ENCODE results near the gene LRRTM3. TPM values are rescaled to one million over a fixed set of nuclear protein-coding genes. Genes with fewer than 3 reads are reported as not detected.

LRRTM3 gene
- total RNA-seq, 1 experiment from 2014 or later, result not detected

GRCh38 chr10:67114945-67115344, 189.1 kb downstream of the LRRTM3 start:
- TF ChIP-seq, protein P1, sequence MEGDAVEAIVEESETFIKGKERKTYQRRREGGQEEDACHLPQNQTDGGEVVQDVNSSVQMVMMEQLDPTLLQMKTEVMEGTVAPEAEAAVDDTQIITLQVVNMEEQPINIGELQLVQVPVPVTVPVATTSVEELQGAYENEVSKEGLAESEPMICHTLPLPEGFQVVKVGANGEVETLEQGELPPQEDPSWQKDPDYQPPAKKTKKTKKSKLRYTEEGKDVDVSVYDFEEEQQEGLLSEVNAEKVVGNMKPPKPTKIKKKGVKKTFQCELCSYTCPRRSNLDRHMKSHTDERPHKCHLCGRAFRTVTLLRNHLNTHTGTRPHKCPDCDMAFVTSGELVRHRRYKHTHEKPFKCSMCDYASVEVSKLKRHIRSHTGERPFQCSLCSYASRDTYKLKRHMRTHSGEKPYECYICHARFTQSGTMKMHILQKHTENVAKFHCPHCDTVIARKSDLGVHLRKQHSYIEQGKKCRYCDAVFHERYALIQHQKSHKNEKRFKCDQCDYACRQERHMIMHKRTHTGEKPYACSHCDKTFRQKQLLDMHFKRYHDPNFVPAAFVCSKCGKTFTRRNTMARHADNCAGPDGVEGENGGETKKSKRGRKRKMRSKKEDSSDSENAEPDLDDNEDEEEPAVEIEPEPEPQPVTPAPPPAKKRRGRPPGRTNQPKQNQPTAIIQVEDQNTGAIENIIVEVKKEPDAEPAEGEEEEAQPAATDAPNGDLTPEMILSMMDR (IDR thresholded peaks at IDR 0.05; ENCODE audit: insufficient read depth in 1 of 2, low read depth in 1 of 2, low read length in 1 of 2, severe bottlenecking in 1 of 2, unreplicated experiment in 1 of 2), result no peak
- Histone ChIP-seq H3K4me3 (ENCODE audit: low read depth, low read length) (no peak overlapping the region), H3K36me3 (ENCODE audit: control insufficient read depth, insufficient read depth, low read length) (no peaks in the 10 kb centered on the region), H3K9me3 (no peaks in the 10 kb centered on the region), H3K4me1 (peaks cover 10% of the 10 kb centered on the region), H3K27me3 (replicated peaks; ENCODE audit: control insufficient read depth, insufficient read depth, low read length) (no peaks in the 10 kb centered on the region)
- Mint-ChIP-seq H3K36me3 (ENCODE audit: insufficient read depth, unreplicated experiment) (no peaks in the 10 kb centered on the region), H3K4me1 (ENCODE audit: low read depth, unreplicated experiment) (peaks cover 9% of the 10 kb centered on the region), H3K27me3 (ENCODE audit: insufficient read depth, unreplicated experiment) (no peaks in the 10 kb centered on the region), H3K4me3 (ENCODE audit: unreplicated experiment) (peak overlapping the region; percentile 45), H3K9me3 (ENCODE audit: unreplicated experiment) (no peaks in the 10 kb centered on the region), H3K27ac (ENCODE audit: unreplicated experiment) (no peak overlapping the region)
- BruUV-seq (replicated peaks), result no TSS peak
- POLR2A ChIA-PET, result no interaction called here
- intact Hi-C loops (cut with micrococcal nuclease; ENCODE audit: unreplicated experiment), result loop anchor here (2.0 to 5.0 kb wide), 2 partner anchors 144 to 192 kb away; no protein-coding TSS in a partner anchor
- CTCF ChIA-PET, result no interaction called here
- peak; percentile 48 to 60 for DNase-seq

GRCh38 chr10:67115972-67116371, 190.1 kb downstream of the LRRTM3 start:
- Mint-ChIP-seq H3K9me3 (ENCODE audit: unreplicated experiment) (no peaks in the 10 kb centered on the region), H3K4me1 (ENCODE audit: low read depth, unreplicated experiment) (peaks cover 9% of the 10 kb centered on the region), H3K4me3 (ENCODE audit: unreplicated experiment) (no peak overlapping the region), H3K27ac (ENCODE audit: unreplicated experiment) (no peak overlapping the region), H3K27me3 (ENCODE audit: insufficient read depth, unreplicated experiment) (no peaks in the 10 kb centered on the region), H3K36me3 (ENCODE audit: insufficient read depth, unreplicated experiment) (no peaks in the 10 kb centered on the region)
- no peak for DNase-seq
- Histone ChIP-seq H3K9me3 (no peaks in the 10 kb centered on the region), H3K27me3 (replicated peaks; ENCODE audit: control insufficient read depth, insufficient read depth, low read length) (no peaks in the 10 kb centered on the region), H3K4me3 (ENCODE audit: low read depth, low read length) (no peak overlapping the region), H3K4me1 (peaks cover 10% of the 10 kb centered on the region), H3K36me3 (ENCODE audit: control insufficient read depth, insufficient read depth, low read length) (no peaks in the 10 kb centered on the region)
- no TSS peak for BruUV-seq (replicated peaks)
- TF ChIP-seq, protein P1 (IDR thresholded peaks at IDR 0.05; ENCODE audit: insufficient read depth in 1 of 2, low read depth in 1 of 2, low read length in 1 of 2, severe bottlenecking in 1 of 2, unreplicated experiment in 1 of 2), result no peak
- intact Hi-C loops (cut with micrococcal nuclease; ENCODE audit: unreplicated experiment), result loop anchor here (2.0 to 5.0 kb wide), 2 partner anchors 143 to 191 kb away; no protein-coding TSS in a partner anchor
- POLR2A ChIA-PET, result no interaction called here
- CTCF ChIA-PET, result no interaction called here

DNA sequence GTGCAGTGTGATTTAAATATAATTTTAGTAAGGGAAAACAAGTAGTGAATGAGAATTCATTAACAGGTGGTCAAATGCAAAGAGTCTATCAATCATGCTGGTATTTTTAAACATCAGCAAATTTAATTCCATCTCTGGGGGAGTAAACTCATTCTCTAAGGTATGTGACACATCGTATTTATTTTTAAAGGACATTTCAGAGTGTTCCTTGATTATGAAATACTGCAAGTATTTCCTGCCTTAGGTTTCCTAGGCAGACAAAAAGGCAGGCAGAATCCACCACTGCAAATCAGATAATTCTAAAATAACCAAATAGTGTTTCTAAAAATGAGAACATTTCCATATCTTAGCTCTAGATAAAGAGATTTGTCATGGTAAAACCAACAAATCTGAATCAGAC, 193.8 kb downstream of the LRRTM3 start:
- intact Hi-C loops (cut with micrococcal nuclease; ENCODE audit: unreplicated experiment), result loop anchor here (5.0 kb wide), 1 partner anchor 188 kb away; no protein-coding TSS in a partner anchor
- no peak overlapping the region for H3K4me3 ChIP-seq (ENCODE audit: low read depth, low read length)
- no peaks in the 10 kb centered on the region for H3K36me3 ChIP-seq (ENCODE audit: control insufficient read depth, insufficient read depth, low read length)
- Mint-ChIP-seq H3K4me3 (ENCODE audit: unreplicated experiment) (no peak overlapping the region), H3K27ac (ENCODE audit: unreplicated experiment) (no peak overlapping the region), H3K4me1 (ENCODE audit: low read depth, unreplicated experiment) (peaks cover 7% of the 10 kb centered on the region), H3K9me3 (ENCODE audit: unreplicated experiment) (no peaks in the 10 kb centered on the region), H3K27me3 (ENCODE audit: insufficient read depth, unreplicated experiment) (peaks cover 3% of the 10 kb centered on the region), H3K36me3 (ENCODE audit: insufficient read depth, unreplicated experiment) (no peaks in the 10 kb centered on the region)
- BruUV-seq (replicated peaks), result no TSS peak
- TF ChIP-seq, protein P1 (IDR thresholded peaks at IDR 0.05; ENCODE audit: insufficient read depth in 1 of 2, low read depth in 1 of 2, low read length in 1 of 2, severe bottlenecking in 1 of 2, unreplicated experiment in 1 of 2), result no peak
- DNase-seq, result no peak
- 0 out of 2 replicates have a peak, but pooled peaks cover 2% of the 10 kb centered on the region for H3K27me3 ChIP-seq (replicated peaks; ENCODE audit: control insufficient read depth, insufficient read depth, low read length)
- no peaks in the 10 kb centered on the region for H3K9me3 ChIP-seq
- peaks cover 5% of the 10 kb centered on the region for H3K4me1 ChIP-seq
- POLR2A ChIA-PET, result no interaction called here
- CTCF ChIA-PET, result no interaction called here

All from Caco-2 (cell line).